Measurements from ENCODE around the gene UCN2. TPM values are rescaled to one million over a fixed set of nuclear protein-coding genes. Genes with fewer than 3 reads are reported as not detected.
A peak's percentile ranks its signal among the peaks of the same experiment; 100 is the strongest.

The UCN2 gene
- total RNA-seq, 1 experiment from 2014 or later = 0.68 TPM

DNA sequence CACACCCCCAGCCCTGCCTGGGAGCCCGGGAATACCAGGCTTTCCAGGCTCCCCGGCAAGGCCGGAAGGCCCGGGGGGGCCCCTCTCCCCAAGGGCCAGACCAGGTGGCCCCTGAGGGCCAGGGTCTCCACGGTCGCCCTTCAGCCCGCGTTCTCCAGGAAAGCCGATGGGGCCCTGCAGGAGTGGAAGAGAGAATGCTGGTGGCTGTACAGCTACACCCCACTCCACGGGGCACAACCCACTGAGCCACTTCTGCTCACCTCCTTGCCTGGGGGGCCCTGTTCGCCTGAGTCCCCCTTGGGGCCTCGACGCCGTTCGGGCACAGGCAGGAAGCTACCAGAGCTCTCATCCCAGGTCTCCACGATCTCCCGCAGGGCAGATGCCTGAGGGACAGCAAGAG, 11.8 kb upstream of the UCN2 start:
- WGBS (ENCODE audit: extremely low coverage, insufficient read length, low lambda C conversion rate) = no CpG with 5 or more reads among the region's 17 CpGs
- peaks cover 0 to 21% (median 0%) of the 10 kb centered on the region in 3 experiments; a peak in 5 of 7 replicates for H3K36me3 Mint-ChIP-seq (ENCODE audit: insufficient read depth in 1 of 3, low read depth in 3 of 3)

More for the DNA sequence above, 11.8 kb upstream of the UCN2 start:
- Histone ChIP-seq H2BK120ac (ENCODE audit: low read depth, low read length, poor library complexity, severe bottlenecking) (no peak overlapping the region), H4K8ac (replicated peaks; ENCODE audit: insufficient read length, low read depth, low read length) (no peak overlapping the region), H3K18ac (ENCODE audit: insufficient read length, low read depth, low read length) (no peak overlapping the region), H2AFZ (ENCODE audit: low read length) (no peak overlapping the region), H4K20me1 (ENCODE audit: control insufficient read depth, insufficient read depth, insufficient read length) (no peaks in the 10 kb centered on the region), H3K23me2 (ENCODE audit: insufficient read length, low read depth, low read length, poor library complexity, severe bottlenecking) (no peaks in the 10 kb centered on the region), H2BK20ac (ENCODE audit: low read depth, low read length, poor library complexity, severe bottlenecking) (no peak overlapping the region), H3K4ac (ENCODE audit: low read depth, low read length) (no peak overlapping the region), H3K79me1 (ENCODE audit: insufficient read depth, low read depth, low read length, poor library complexity, severe bottlenecking) (no peaks in the 10 kb centered on the region), H3K4me2 (ENCODE audit: insufficient read depth, insufficient read length, low read length) (no peak overlapping the region), H2AK5ac (ENCODE audit: insufficient read length, low read length) (no peak overlapping the region), H3K9me3 (ENCODE audit: control insufficient read depth, low read depth, low read length) (no peaks in the 10 kb centered on the region), H4K5ac (ENCODE audit: insufficient read length, low read depth, low read length) (no peak overlapping the region), H3K4me1 (ENCODE audit: insufficient read depth, low read length) (no peaks in the 10 kb centered on the region), H3K27me3 (ENCODE audit: insufficient read depth, low read length) (no peaks in the 10 kb centered on the region), H2BK5ac (ENCODE audit: insufficient read length, low read length) (no peak overlapping the region), H3K14ac (ENCODE audit: insufficient read depth, low read length) (no peak overlapping the region), H4K91ac (ENCODE audit: insufficient read length, low read depth, low read length) (no peak overlapping the region), H3K79me2 (ENCODE audit: insufficient read depth, low read length) (no peaks in the 10 kb centered on the region), H2BK15ac (ENCODE audit: low read depth, low read length) (no peak overlapping the region), H2BK12ac (ENCODE audit: insufficient read length, low read depth, low read length) (no peak overlapping the region), H3K9ac (ENCODE audit: extremely low read depth, insufficient read length, low read length) (no peak overlapping the region), H3K56ac (ENCODE audit: insufficient read length, low read depth, low read length) (no peak overlapping the region), H3K23ac (ENCODE audit: insufficient read length, low read depth, low read length) (no peak overlapping the region), H3T11ph (ENCODE audit: low read length) (no peak overlapping the region), H3K27ac (ENCODE audit: insufficient read length, low read depth, low read length) (no peak overlapping the region)
- Mint-ChIP-seq H3K27me3 (ENCODE audit: low read depth) (no peaks in the 10 kb centered on the region), H3K4me1 (no peaks in the 10 kb centered on the region), H3K27ac (peak overlapping the region in 2 of 3 experiments; percentile 27 to 61; a peak in 1 of 7 replicates), H3K4me3 (no peak overlapping the region), H3K9me3 (no peaks in the 10 kb centered on the region)
- TF ChIP-seq CTCF (conservative IDR thresholded peaks at IDR 0.05) = no peak
- DNase-seq = no peak
